Measurements from ENCODE around the gene CA7. TPM values are rescaled to one million over a fixed set of nuclear protein-coding genes. Genes with fewer than 3 reads are reported as not detected.
"Not testable (repeated sequence)": the region's sequence is repeated elsewhere in the genome, so short reads cannot be mapped to it uniquely, and the experiment has no call there.

Gene CA7
- total RNA-seq, 4 donors from 2014 or later = not detected

GRCh38 chr16:66894948-66895688, 50.9 kb downstream of the CA7 start:
- no peak for TF ChIP-seq CTCF (IDR thresholded peaks at IDR 0.05)
- ATAC-seq (ENCODE audit: low FRiP score) (peak; percentile 46), DNase-seq (ENCODE audit: low spot score) (no peak)

GRCh38 chr16:66895689-66895979, 51.4 kb downstream of the CA7 start:
- no peak for TF ChIP-seq CTCF (IDR thresholded peaks at IDR 0.05)
- no peak for DNase-seq (ENCODE audit: low spot score)
- no peak for ATAC-seq (ENCODE audit: low FRiP score)

- ATAC-seq (ENCODE audit: low FRiP score) (no peak), DNase-seq (ENCODE audit: low spot score) (no peak)
- no peak for TF ChIP-seq CTCF (IDR thresholded peaks at IDR 0.05)
Measured at GRCh38 chr16:66895999-66896398, 51.8 kb downstream of the CA7 start.

- ATAC-seq (ENCODE audit: low FRiP score); DNase-seq (ENCODE audit: low spot score): not testable (repeated sequence)
Measured at GRCh38 chr16:66896682-66897081, 52.5 kb downstream of the CA7 start.

- DNase-seq (ENCODE audit: low spot score) (no peak), ATAC-seq (ENCODE audit: low FRiP score) (no peak)
- TF ChIP-seq CTCF (IDR thresholded peaks at IDR 0.05) = no peak
Measured at GRCh38 chr16:66898207-66898606, 54.0 kb downstream of the CA7 start.

- no peak for DNase-seq (ENCODE audit: low spot score)
- TF ChIP-seq CTCF (IDR thresholded peaks at IDR 0.05) = no peak
- ATAC-seq (ENCODE audit: low FRiP score) = no peak
Measured at GRCh38 chr16:66898933-66899309, 54.7 kb downstream of the CA7 start.

GRCh38 chr16:66899310-66899944, 55.2 kb downstream of the CA7 start:
- ATAC-seq (ENCODE audit: low FRiP score) (peak; percentile 17), DNase-seq (ENCODE audit: low spot score) (no peak)
- no peak for TF ChIP-seq CTCF (IDR thresholded peaks at IDR 0.05)
